ENCODE measurements around the gene BEND6. TPM values are rescaled to one million over a fixed set of nuclear protein-coding genes. Genes with fewer than 3 reads are reported as not detected.

The BEND6 gene
- total RNA-seq, 1 experiment from 2014 or later, result 2.1 TPM

DNA sequence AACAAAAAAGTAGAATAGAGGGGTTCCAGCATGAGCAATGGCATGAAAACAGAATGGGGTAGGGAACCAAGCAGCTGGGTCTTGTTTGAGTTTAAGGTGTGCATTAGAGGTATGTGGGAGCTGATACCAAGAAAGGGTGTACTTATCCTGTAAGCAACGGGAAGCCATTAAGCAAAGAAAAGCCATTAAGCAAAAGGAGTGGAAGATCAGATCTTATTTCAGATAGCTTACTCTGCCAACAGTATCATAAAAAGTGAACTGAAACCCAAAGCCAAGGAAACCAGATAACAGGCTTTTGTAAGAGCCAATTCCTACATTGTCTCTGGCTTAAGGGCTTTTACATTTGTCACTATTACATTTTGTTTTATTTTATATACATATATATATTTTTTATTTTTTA is 21.3 kb upstream of the BEND6 start:
- no peak overlapping the region for H3K4me3 Mint-ChIP-seq (ENCODE audit: unreplicated experiment)
- ChIA-PET CTCF (interaction anchor here (1.0 to 1.9 kb wide), 3 partner anchors 17 to 31 kb away, joined by 3 to 8 read pairs (median 4); no protein-coding TSS in a partner anchor), POLR2A (interaction anchor here (0.9 kb wide), 1 partner anchor 9 kb away, joined by 3 read pairs; no protein-coding TSS in a partner anchor)
- no peaks in the 10 kb centered on the region for H3K9me3 Mint-ChIP-seq (ENCODE audit: unreplicated experiment)
- BruUV-seq (replicated peaks), result no TSS peak
- H3K27ac Mint-ChIP-seq (ENCODE audit: low read depth, unreplicated experiment), result no peak overlapping the region
- H3K36me3 Mint-ChIP-seq (ENCODE audit: insufficient read depth, unreplicated experiment), result no peaks in the 10 kb centered on the region
- no peaks in the 10 kb centered on the region for H3K27me3 Mint-ChIP-seq (ENCODE audit: insufficient read depth, unreplicated experiment)
- TF ChIP-seq CTCF (IDR thresholded peaks at IDR 0.05; ENCODE audit: unreplicated experiment), result no peak
- intact Hi-C loops (cut with micrococcal nuclease), result no loop called here
- no peak for DNase-seq (ENCODE audit: unreplicated experiment)
- H3K4me1 Mint-ChIP-seq (ENCODE audit: insufficient read depth, unreplicated experiment), result peaks cover 7% of the 10 kb centered on the region

- Mint-ChIP-seq H3K4me1 (ENCODE audit: insufficient read depth, unreplicated experiment) (peaks cover 15% of the 10 kb centered on the region), H3K9me3 (ENCODE audit: unreplicated experiment) (no peaks in the 10 kb centered on the region), H3K27ac (ENCODE audit: low read depth, unreplicated experiment) (no peak overlapping the region), H3K4me3 (ENCODE audit: unreplicated experiment) (no peak overlapping the region), H3K36me3 (ENCODE audit: insufficient read depth, unreplicated experiment) (no peaks in the 10 kb centered on the region), H3K27me3 (ENCODE audit: insufficient read depth, unreplicated experiment) (no peaks in the 10 kb centered on the region)
- TF ChIP-seq CTCF (IDR thresholded peaks at IDR 0.05; ENCODE audit: unreplicated experiment), result no peak
- intact Hi-C loops (cut with micrococcal nuclease), result no loop called here
- ChIA-PET CTCF (interaction anchor here (0.7 to 1.9 kb wide), 4 partner anchors 16 to 86 kb away, joined by 3 to 13 read pairs (median 6); no protein-coding TSS in a partner anchor), POLR2A (interaction anchor here (1.4 kb wide), 1 partner anchor 12 kb away, joined by 4 read pairs; no protein-coding TSS in a partner anchor)
- BruUV-seq (replicated peaks), result no TSS peak
- no peak for DNase-seq (ENCODE audit: unreplicated experiment)
Measured at GRCh38 chr6:56934876-56935275, 20.0 kb upstream of the BEND6 start.

DNA sequence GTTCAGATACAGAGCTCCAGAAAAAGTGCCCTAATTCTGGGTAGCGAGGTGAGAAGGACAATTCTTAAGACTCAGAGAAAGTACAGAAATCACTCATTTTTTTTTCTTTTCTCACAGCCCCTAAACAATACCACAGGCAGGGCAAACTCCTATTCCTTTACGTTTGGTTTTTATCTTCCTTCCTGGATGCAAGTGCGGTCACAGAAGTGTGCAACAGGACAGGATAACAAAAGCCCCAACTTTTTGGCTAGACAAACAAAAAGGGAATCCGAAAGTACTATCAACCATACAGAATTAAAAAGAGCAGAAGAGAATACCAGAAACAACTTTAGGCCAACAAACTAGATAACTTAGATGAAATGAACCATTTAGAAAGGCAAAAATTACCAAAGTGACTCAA is 18.4 kb upstream of the BEND6 start:
- peaks cover 15% of the 10 kb centered on the region for H3K4me1 Mint-ChIP-seq (ENCODE audit: insufficient read depth, unreplicated experiment)
- no peaks in the 10 kb centered on the region for H3K36me3 Mint-ChIP-seq (ENCODE audit: insufficient read depth, unreplicated experiment)
- peaks cover 8% of the 10 kb centered on the region for H3K9me3 Mint-ChIP-seq (ENCODE audit: unreplicated experiment)
- no peak for DNase-seq (ENCODE audit: unreplicated experiment)
- H3K4me3 Mint-ChIP-seq (ENCODE audit: unreplicated experiment), result no peak overlapping the region
- intact Hi-C loops (cut with micrococcal nuclease), result loop anchor here (1.0 kb wide), 1 partner anchor 28 kb away; no protein-coding TSS in a partner anchor
- no peak overlapping the region for H3K27ac Mint-ChIP-seq (ENCODE audit: low read depth, unreplicated experiment)
- CTCF ChIA-PET, result interaction anchor here (0.7 to 4.5 kb wide), 2 partner anchors 20 to 33 kb away, joined by 3 to 35 read pairs; no protein-coding TSS in a partner anchor
- TF ChIP-seq CTCF (IDR thresholded peaks at IDR 0.05; ENCODE audit: unreplicated experiment), result no peak
- POLR2A ChIA-PET, result interaction anchor here (1.2 to 3.6 kb wide), 2 partner anchors 19 to 110 kb away, joined by 3 to 21 read pairs; partner anchors contain the start of genes BEND6 and KIAA1586
- H3K27me3 Mint-ChIP-seq (ENCODE audit: insufficient read depth, unreplicated experiment), result no peaks in the 10 kb centered on the region
- BruUV-seq (replicated peaks), result no TSS peak

- Mint-ChIP-seq H3K36me3 (ENCODE audit: insufficient read depth, unreplicated experiment) (no peaks in the 10 kb centered on the region), H3K27ac (ENCODE audit: low read depth, unreplicated experiment) (peak overlapping the region; percentile 17), H3K4me3 (ENCODE audit: unreplicated experiment) (peak overlapping the region; percentile 8), H3K4me1 (ENCODE audit: insufficient read depth, unreplicated experiment) (peaks cover 15% of the 10 kb centered on the region), H3K27me3 (ENCODE audit: insufficient read depth, unreplicated experiment) (no peaks in the 10 kb centered on the region), H3K9me3 (ENCODE audit: unreplicated experiment) (peaks cover 16% of the 10 kb centered on the region)
- DNase-seq (ENCODE audit: unreplicated experiment), result peak; percentile 100
- ChIA-PET CTCF (interaction anchor here (0.5 to 4.5 kb wide), 11 partner anchors 9 to 384 kb away, joined by 3 to 35 read pairs (median 3); partner anchors contain the start of gene BEND6), POLR2A (interaction anchor here (0.7 to 3.6 kb wide), 10 partner anchors 10 to 86 kb away, joined by 3 to 21 read pairs (median 4); partner anchors contain the start of gene BEND6)
- TF ChIP-seq CTCF (IDR thresholded peaks at IDR 0.05; ENCODE audit: unreplicated experiment), result no peak
- intact Hi-C loops (cut with micrococcal nuclease), result loop anchor here (1.0 kb wide), 1 partner anchor 17 kb away; the partner anchor contains the start of gene BEND6
- BruUV-seq (replicated peaks), result no TSS peak
Measured at GRCh38 chr6:56938649-56939191, 16.2 kb upstream of the BEND6 start.
